HepG2 (cell line): Measurements from ENCODE around the gene MDM4. TPM values are rescaled to one million over a fixed set of nuclear protein-coding genes. Genes with fewer than 3 reads are reported as not detected.
A peak's percentile ranks its signal among the peaks of the same experiment; 100 is the strongest.

Source experiments
- ATAC-seq: fragments of 200-7000 bp; cut with Tn5 transposase; 3 replicates; pipeline ENCODE4 v1.9.1; 2020; ENCODE audit warnings: mild to moderate bottlenecking, moderate library complexity
- BruUV-seq: library from RNA; stranded (reverse); fragments of 400-500 nt; replicated peaks from 2 replicates; lab custom pipeline; 2021; lab: Mats Ljungman, UMichigan
- CTCF ChIA-PET: fragments of 300-600 bp; formaldehyde crosslinking; extraction: SDS; loops from one replicate; lab custom pipeline; 2021; ENCODE audit warnings: low total read pairs, inconsistent platforms, low intra/inter-chr PET ratio; lab: Yijun Ruan, JAX
- POLR2A ChIA-PET: fragments of 350-600 bp; sonication (Branson Sonifier 250); formaldehyde crosslinking; loops from one replicate; lab custom pipeline; 2020; ENCODE audit warnings: antibody characterized with exemption, inconsistent platforms; lab: Yijun Ruan, JAX
- DNase-seq: peaks from one replicate; pipeline ENCODE4 v3.0.0-alpha.2; 2015; ENCODE audit warnings: low spot score
- FAIRE-seq: peaks from 3 replicates; lab custom pipeline; 2011; peaks lifted over from hg19 to GRCh38; lab: Jason Lieb, UNC
- H2AFZ ChIP-seq: one replicate; pipeline ENCODE4 v1.6.1; 2011; ENCODE audit warnings: low read length, inconsistent platforms
- H3K27ac ChIP-seq: fragments of 300-600 bp; 3 replicates; pipeline ENCODE4 v1.8.0; 2011; ENCODE audit warnings: mixed run types, mild to moderate bottlenecking, mixed read lengths, low read length, inconsistent platforms; ENCODE audit not compliant: insufficient read depth; ENCODE audit errors: extremely low read length
- H3K27me3 ChIP-seq, 2 experiments: fragments of 200-600 bp in 1 of 2; 2 replicates in 1 of 2; 3 replicates in 1 of 2; pipeline versions ENCODE4 v1.6.0 to v1.8.0; 2011; ENCODE audit warnings: low read length in 2 of 2, mild to moderate bottlenecking in 2 of 2, moderate library complexity in 2 of 2, inconsistent platforms in 1 of 2; ENCODE audit not compliant: insufficient read depth in 2 of 2, control insufficient read depth in 1 of 2
- H3K36me3 ChIP-seq, 2 experiments: fragments of 200-600 bp in 1 of 2; replicated peaks in 1 of 2; 2 replicates in 1 of 2; 3 replicates in 1 of 2; pipeline versions ENCODE4 v1.5.1 to v1.8.0; 2011; ENCODE audit warnings: low read length in 2 of 2, inconsistent platforms in 1 of 2; ENCODE audit not compliant: insufficient read depth in 2 of 2, control insufficient read depth in 1 of 2
- H3K4me1 ChIP-seq: 2 replicates; pipeline ENCODE4 v1.5.1; 2012; ENCODE audit warnings: low read length, inconsistent platforms; ENCODE audit not compliant: insufficient read depth
- H3K4me2 ChIP-seq: 2 replicates; pipeline ENCODE4 v1.6.0; 2011; ENCODE audit warnings: low read depth, low read length, inconsistent platforms
- H3K4me3 ChIP-seq, 3 experiments: fragments of 200-600 bp in 1 of 3; sonication (generic), shearing (Covaris generic) in 1 of 3; replicated peaks in 1 of 3; 2 replicates each; pipeline ENCODE4 v1.5.1; 2011 to 2016; ENCODE audit warnings: low read length in 3 of 3, inconsistent platforms in 2 of 3, low read depth in 2 of 3, mild to moderate bottlenecking in 2 of 3, control low read depth in 1 of 3, mixed read lengths in 1 of 3; ENCODE audit not compliant: insufficient read depth in 1 of 3
- H3K79me2 ChIP-seq: one replicate; pipeline ENCODE4 v1.6.1; 2011; ENCODE audit warnings: low read length, inconsistent platforms; ENCODE audit not compliant: insufficient read depth
- H3K9ac ChIP-seq: 2 replicates; pipeline ENCODE4 v1.6.0; 2011; ENCODE audit warnings: mild to moderate bottlenecking, low read depth, low read length, inconsistent platforms; ENCODE audit not compliant: insufficient read depth
- H3K9me3 ChIP-seq: 2 replicates; pipeline ENCODE4 v1.5.1; 2012; ENCODE audit warnings: mild to moderate bottlenecking, low read length
- H4K20me1 ChIP-seq: 2 replicates; pipeline ENCODE4 v1.6.0; 2011; ENCODE audit warnings: inconsistent platforms, mild to moderate bottlenecking, low read length, moderate library complexity; ENCODE audit not compliant: insufficient read depth
- FLYWCH1 ChIP-seq: sonication (generic); formaldehyde crosslinking; IDR thresholded peaks from 2 replicates; pipeline ENCODE4 v1.8.1; 2023; ENCODE audit warnings: mild to moderate bottlenecking, missing genetic modification reagents
- HNRNPUL1 ChIP-seq: fragments of 200-400 bp; formaldehyde crosslinking; IDR thresholded peaks from 2 replicates; pipeline ENCODE4 v1.6.1; 2017; ENCODE audit warnings: low read depth, mild to moderate bottlenecking, low read length, moderate library complexity
- IKZF1 ChIP-seq: fragments of 450-650 bp; IDR thresholded peaks from 2 replicates; pipeline ENCODE4 v1.7.1; 2016
- NCOA1 ChIP-seq: sonication (generic); formaldehyde crosslinking; IDR thresholded peaks from 2 replicates; pipeline ENCODE4 v1.9.0; 2021; ENCODE audit warnings: missing genetic modification reagents
- NCOR1 ChIP-seq: fragments of 200-600 bp; sonication (generic); IDR thresholded peaks from 2 replicates; pipeline ENCODE4 v1.7.0; 2017; ENCODE audit warnings: antibody characterized with exemption, low read length, borderline replicate concordance
- NR2F1 ChIP-seq, 2 experiments: fragments of 450-650 bp in 1 of 2; formaldehyde crosslinking in 1 of 2; IDR thresholded peaks; 2 replicates each; pipeline versions ENCODE4 v1.5.0 to v1.6.1; 2016 to 2020; ENCODE audit warnings: mild to moderate bottlenecking in 1 of 2, missing compliant biosample characterization in 1 of 2, missing genetic modification reagents in 1 of 2, moderate library complexity in 1 of 2
- POLR2G ChIP-seq: fragments of 200-400 bp; formaldehyde crosslinking; IDR thresholded peaks from 2 replicates; pipeline ENCODE4 v1.6.1; 2018; ENCODE audit warnings: mild to moderate bottlenecking, low read depth, low read length, moderate library complexity
- RCOR2 ChIP-seq: IDR thresholded peaks from 2 replicates; pipeline ENCODE4 v1.6.1; 2016; ENCODE audit warnings: missing biosample characterization, missing genetic modification reagents
- ZNF619 ChIP-seq: sonication (generic); formaldehyde crosslinking; IDR thresholded peaks from 2 replicates; pipeline ENCODE4 v1.4.0; 2020; ENCODE audit warnings: mild to moderate bottlenecking, missing genetic modification reagents
- ZNF660 ChIP-seq: sonication (generic); formaldehyde crosslinking; IDR thresholded peaks from 2 replicates; pipeline ENCODE4 v1.5.1; 2020; ENCODE audit warnings: mild to moderate bottlenecking, low read depth, missing genetic modification reagents, borderline replicate concordance
- ZNF770 ChIP-seq: sonication (generic); formaldehyde crosslinking; IDR thresholded peaks from 2 replicates; pipeline ENCODE4 v1.5.0; 2020; ENCODE audit warnings: mild to moderate bottlenecking, missing genetic modification reagents
- ZNF780A ChIP-seq: sonication (generic); formaldehyde crosslinking; IDR thresholded peaks from 2 replicates; pipeline ENCODE4 v1.8.0; 2022; ENCODE audit warnings: mild to moderate bottlenecking, missing genetic modification reagents, moderate library complexity
- WGBS: methylation state at CpG from one replicate; pipeline ENCODE4 v1.1.6; 2017; ENCODE audit warnings: low lambda C conversion rate; 5-methylcytosine and 5-hydroxymethylcytosine counted together
- in situ Hi-C: cut with HindIII; loops from 2 replicates; pipeline ENCODE4 v1.10.0; 2017; ENCODE audit warnings: low pct_unique_long_range_greater_than_20kb; ENCODE audit not compliant: extremely low pct_ligation_motif_present
- intact Hi-C: fragments of 100-400 bp; cut with micrococcal nuclease; formaldehyde crosslinking; loops from one replicate; pipeline ENCODE4 v1.10.0; 2022; ENCODE audit not compliant: unreplicated experiment
- polyA plus RNA-seq, 8 experiments: library from polyadenylated mRNA; depleted of rRNA in 3 of 8; stranded (reverse) in 7 of 8; unstranded in 1 of 8; fragments of >200 nt; fragmentation: Illumina TruSeq in 4 of 8; extraction: Trizol in 4 of 8; gene quantifications; 2 replicates each; pipeline versions ENCODE4 v1.2.1 to v1.2.3, GENCODE V29; 2011 to 2016; ENCODE audit warnings: low read depth in 4 of 8, missing spikeins in 1 of 8, mixed read lengths in 1 of 8; ENCODE audit not compliant: insufficient read depth in 1 of 8
- total RNA-seq, 5 experiments: library from RNA; depleted of rRNA; stranded (reverse); fragments of >200 nt; fragmentation: Illumina TruSeq; extraction: Trizol; gene quantifications; 2 replicates each; pipeline ENCODE4 v1.2.3, GENCODE V29; 2016; ENCODE audit warnings: low read depth in 1 of 5
- TF ChIP-seq, protein P1 (sequence below): sonication (generic); formaldehyde crosslinking; IDR thresholded peaks from 2 replicates; pipeline ENCODE4 v1.8.1; 2023; ENCODE audit warnings: missing genetic modification reagents, inconsistent platforms, borderline replicate concordance
- TF ChIP-seq, protein P2 (sequence below): IDR thresholded peaks from 2 replicates; pipeline ENCODE4 v1.6.1; 2018; ENCODE audit warnings: missing genetic modification reagents
- TF ChIP-seq, protein P3 (sequence below): sonication (generic); formaldehyde crosslinking; IDR thresholded peaks from 2 replicates; pipeline ENCODE4 v1.8.0; 2022; ENCODE audit warnings: mild to moderate bottlenecking, missing genetic modification reagents, moderate library complexity
- TF ChIP-seq, protein P4 (sequence below), 2 experiments: IDR thresholded peaks; 2 replicates each; pipeline ENCODE4 v1.6.1; 2011 to 2012; ENCODE audit warnings: low read length in 2 of 2, borderline replicate concordance in 1 of 2, low read depth in 1 of 2, mild to moderate bottlenecking in 1 of 2, moderate library complexity in 1 of 2

MDM4 gene
- total and polyA plus RNA-seq, 2 of the 13 experiments (the other 11 are each of a cell fraction or from before 2014, with no cell fraction given): 14.9 to 19.0 TPM

DNA sequence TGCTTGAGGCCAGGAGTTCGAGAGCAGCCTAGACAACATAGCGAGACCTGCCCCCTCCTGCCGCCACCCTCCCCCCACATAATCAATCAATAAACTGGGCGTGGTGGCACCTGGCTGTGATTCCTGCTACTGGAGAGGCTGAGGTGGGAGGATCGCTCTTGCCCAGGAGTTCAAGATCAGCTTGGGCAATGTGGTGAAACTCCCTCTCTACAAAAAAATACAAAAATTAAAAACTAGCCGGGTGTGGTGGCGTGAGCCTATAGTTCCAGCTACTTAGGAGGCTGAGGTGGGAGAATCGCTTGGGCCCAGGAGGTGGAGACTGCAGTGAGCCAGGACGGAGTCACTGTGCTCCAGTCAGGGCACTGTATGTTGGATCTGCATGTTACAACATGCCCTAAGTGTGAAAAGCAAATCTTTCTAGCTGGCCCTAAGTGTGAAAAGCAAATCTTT is 7.0 kb upstream of the MDM4 start:
- H3K36me3 ChIP-seq: no peaks in the 10 kb centered on the region
- no peak overlapping the region for H3K9ac ChIP-seq
- H3K4me3 ChIP-seq: peak overlapping the region; percentile 18 to 76 (median 22); a peak in 5 of 6 replicates
- peak overlapping the region; percentile 17 for H2AFZ ChIP-seq
- in situ Hi-C loops: no loop called here
- H3K4me1 ChIP-seq: peaks cover 37% of the 10 kb centered on the region
- 7% methylated on average over 9 of the region's 9 CpGs for WGBS
- DNase-seq (peak; percentile 38), ATAC-seq (peak; percentile 37), FAIRE-seq (no peak)
- no peaks in the 10 kb centered on the region for H4K20me1 ChIP-seq
- H3K4me2 ChIP-seq: peak overlapping the region; percentile 70
- ChIA-PET CTCF (no interaction called here), POLR2A (interaction anchor here (4.7 kb wide), 1 partner anchor 15 kb away, joined by 25 read pairs; the partner anchor contains the start of gene PIK3C2B)
- no peaks in the 10 kb centered on the region for H3K79me2 ChIP-seq
- no peaks in the 10 kb centered on the region; a peak in 1 of 5 replicates for H3K27me3 ChIP-seq
- H3K9me3 ChIP-seq: no peaks in the 10 kb centered on the region
- intact Hi-C loops: loop anchor here (5.0 to 10.0 kb wide), 2 partner anchors 97 to 364 kb away; partner anchors contain the start of gene PPP1R15B
- BruUV-seq: no TSS peak
- no peak overlapping the region for H3K27ac ChIP-seq
- TF ChIP-seq IKZF1: no peak
- TF ChIP-seq ZNF780A: no peak
- no peak for TF ChIP-seq POLR2G
- TF ChIP-seq, protein P1, sequence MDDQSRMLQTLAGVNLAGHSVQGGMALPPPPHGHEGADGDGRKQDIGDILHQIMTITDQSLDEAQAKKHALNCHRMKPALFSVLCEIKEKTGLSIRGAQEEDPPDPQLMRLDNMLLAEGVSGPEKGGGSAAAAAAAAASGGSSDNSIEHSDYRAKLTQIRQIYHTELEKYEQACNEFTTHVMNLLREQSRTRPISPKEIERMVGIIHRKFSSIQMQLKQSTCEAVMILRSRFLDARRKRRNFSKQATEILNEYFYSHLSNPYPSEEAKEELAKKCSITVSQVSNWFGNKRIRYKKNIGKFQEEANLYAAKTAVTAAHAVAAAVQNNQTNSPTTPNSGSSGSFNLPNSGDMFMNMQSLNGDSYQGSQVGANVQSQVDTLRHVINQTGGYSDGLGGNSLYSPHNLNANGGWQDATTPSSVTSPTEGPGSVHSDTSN (CRISPR knock-in tag): no peak
- no peak for TF ChIP-seq NR2F1 (CRISPR knock-in tag; IDR thresholded peaks at IDR 0.05)
- no peak for TF ChIP-seq NCOR1
- TF ChIP-seq, protein P2, sequence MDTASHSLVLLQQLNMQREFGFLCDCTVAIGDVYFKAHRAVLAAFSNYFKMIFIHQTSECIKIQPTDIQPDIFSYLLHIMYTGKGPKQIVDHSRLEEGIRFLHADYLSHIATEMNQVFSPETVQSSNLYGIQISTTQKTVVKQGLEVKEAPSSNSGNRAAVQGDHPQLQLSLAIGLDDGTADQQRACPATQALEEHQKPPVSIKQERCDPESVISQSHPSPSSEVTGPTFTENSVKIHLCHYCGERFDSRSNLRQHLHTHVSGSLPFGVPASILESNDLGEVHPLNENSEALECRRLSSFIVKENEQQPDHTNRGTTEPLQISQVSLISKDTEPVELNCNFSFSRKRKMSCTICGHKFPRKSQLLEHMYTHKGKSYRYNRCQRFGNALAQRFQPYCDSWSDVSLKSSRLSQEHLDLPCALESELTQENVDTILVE (CRISPR knock-in tag): no peak
- TF ChIP-seq FLYWCH1 (CRISPR knock-in tag): no peak
- TF ChIP-seq ZNF619 (CRISPR knock-in tag): no peak
- no peak for TF ChIP-seq NCOA1 (CRISPR knock-in tag)
- TF ChIP-seq RCOR2 (CRISPR knock-in tag): 0 out of 2 replicates have a peak, but pooled peaks have one; percentile 34
- TF ChIP-seq, protein P3, sequence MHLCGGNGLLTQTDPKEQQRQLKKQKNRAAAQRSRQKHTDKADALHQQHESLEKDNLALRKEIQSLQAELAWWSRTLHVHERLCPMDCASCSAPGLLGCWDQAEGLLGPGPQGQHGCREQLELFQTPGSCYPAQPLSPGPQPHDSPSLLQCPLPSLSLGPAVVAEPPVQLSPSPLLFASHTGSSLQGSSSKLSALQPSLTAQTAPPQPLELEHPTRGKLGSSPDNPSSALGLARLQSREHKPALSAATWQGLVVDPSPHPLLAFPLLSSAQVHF (CRISPR knock-in tag): no peak
- TF ChIP-seq ZNF770 (CRISPR knock-in tag): peak; percentile 97
- no peak for TF ChIP-seq ZNF660 (CRISPR knock-in tag)
- TF ChIP-seq, protein P4, sequence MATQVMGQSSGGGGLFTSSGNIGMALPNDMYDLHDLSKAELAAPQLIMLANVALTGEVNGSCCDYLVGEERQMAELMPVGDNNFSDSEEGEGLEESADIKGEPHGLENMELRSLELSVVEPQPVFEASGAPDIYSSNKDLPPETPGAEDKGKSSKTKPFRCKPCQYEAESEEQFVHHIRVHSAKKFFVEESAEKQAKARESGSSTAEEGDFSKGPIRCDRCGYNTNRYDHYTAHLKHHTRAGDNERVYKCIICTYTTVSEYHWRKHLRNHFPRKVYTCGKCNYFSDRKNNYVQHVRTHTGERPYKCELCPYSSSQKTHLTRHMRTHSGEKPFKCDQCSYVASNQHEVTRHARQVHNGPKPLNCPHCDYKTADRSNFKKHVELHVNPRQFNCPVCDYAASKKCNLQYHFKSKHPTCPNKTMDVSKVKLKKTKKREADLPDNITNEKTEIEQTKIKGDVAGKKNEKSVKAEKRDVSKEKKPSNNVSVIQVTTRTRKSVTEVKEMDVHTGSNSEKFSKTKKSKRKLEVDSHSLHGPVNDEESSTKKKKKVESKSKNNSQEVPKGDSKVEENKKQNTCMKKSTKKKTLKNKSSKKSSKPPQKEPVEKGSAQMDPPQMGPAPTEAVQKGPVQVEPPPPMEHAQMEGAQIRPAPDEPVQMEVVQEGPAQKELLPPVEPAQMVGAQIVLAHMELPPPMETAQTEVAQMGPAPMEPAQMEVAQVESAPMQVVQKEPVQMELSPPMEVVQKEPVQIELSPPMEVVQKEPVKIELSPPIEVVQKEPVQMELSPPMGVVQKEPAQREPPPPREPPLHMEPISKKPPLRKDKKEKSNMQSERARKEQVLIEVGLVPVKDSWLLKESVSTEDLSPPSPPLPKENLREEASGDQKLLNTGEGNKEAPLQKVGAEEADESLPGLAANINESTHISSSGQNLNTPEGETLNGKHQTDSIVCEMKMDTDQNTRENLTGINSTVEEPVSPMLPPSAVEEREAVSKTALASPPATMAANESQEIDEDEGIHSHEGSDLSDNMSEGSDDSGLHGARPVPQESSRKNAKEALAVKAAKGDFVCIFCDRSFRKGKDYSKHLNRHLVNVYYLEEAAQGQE (IDR thresholded peaks at IDR 0.05; ENCODE audit: borderline replicate concordance in 1 of 2, low read depth in 1 of 2, low read length in 2 of 2): no peak
- TF ChIP-seq HNRNPUL1: no peak
